ENCODE measurements around the gene MED16. TPM values are rescaled to one million over a fixed set of nuclear protein-coding genes. Genes with fewer than 3 reads are reported as not detected.

The MED16 gene
- total and polyA plus RNA-seq, 2 of the 13 experiments (the other 11 are each of a cell fraction or from before 2014, with no cell fraction given) = 13.3 to 14.8 TPM

DNA sequence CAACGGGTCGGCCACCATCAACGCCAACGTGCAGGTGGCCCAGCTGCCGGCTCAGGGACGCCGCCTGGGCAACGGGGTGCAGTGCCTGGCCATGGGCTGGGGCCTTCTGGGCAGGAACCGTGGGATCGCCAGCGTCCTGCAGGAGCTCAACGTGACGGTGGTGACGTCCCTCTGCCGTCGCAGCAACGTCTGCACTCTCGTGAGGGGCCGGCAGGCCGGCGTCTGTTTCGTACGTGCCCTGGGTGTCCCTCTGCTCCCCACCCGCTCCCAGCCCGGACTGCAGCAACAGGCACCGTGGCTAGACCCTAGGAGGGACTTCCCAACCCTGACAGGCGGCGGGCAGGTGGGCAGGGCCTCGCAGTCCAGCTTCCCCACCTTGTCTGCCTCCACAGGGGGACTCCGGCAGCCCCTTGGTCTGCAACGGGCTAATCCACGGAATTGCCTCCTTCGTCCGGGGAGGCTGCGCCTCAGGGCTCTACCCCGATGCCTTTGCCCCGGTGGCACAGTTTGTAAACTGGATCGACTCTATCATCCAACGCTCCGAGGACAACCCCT is 37.3 kb downstream of the MED16 start (continued):
- TF ChIP-seq ZNF652 (CRISPR knock-in tag; IDR thresholded peaks at IDR 0.05; ENCODE audit: borderline replicate concordance, low read depth) (no peak), PHF5A (CRISPR knock-in tag; IDR thresholded peaks at IDR 0.05; ENCODE audit: low read depth, unreplicated experiment) (no peak)
- TF ChIP-seq, protein P1, sequence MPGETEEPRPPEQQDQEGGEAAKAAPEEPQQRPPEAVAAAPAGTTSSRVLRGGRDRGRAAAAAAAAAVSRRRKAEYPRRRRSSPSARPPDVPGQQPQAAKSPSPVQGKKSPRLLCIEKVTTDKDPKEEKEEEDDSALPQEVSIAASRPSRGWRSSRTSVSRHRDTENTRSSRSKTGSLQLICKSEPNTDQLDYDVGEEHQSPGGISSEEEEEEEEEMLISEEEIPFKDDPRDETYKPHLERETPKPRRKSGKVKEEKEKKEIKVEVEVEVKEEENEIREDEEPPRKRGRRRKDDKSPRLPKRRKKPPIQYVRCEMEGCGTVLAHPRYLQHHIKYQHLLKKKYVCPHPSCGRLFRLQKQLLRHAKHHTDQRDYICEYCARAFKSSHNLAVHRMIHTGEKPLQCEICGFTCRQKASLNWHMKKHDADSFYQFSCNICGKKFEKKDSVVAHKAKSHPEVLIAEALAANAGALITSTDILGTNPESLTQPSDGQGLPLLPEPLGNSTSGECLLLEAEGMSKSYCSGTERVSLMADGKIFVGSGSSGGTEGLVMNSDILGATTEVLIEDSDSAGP (CRISPR knock-in tag; IDR thresholded peaks at IDR 0.05; ENCODE audit: borderline replicate concordance) = peak; percentile 20; the same call in 1 of the 2 replicates
- TF ChIP-seq, protein P2, sequence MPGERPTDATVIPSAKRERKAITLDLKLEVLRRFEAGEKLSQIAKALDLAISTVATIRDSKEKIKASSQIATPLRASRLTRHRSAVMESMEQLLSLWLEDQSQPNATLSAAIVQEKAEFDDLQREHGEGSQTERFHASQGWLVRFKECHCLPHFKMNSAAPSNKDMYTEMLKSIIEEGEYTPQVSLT (CRISPR knock-in tag; IDR thresholded peaks at IDR 0.05; ENCODE audit: borderline replicate concordance, low read depth) = no peak
- TF ChIP-seq, protein P3, sequence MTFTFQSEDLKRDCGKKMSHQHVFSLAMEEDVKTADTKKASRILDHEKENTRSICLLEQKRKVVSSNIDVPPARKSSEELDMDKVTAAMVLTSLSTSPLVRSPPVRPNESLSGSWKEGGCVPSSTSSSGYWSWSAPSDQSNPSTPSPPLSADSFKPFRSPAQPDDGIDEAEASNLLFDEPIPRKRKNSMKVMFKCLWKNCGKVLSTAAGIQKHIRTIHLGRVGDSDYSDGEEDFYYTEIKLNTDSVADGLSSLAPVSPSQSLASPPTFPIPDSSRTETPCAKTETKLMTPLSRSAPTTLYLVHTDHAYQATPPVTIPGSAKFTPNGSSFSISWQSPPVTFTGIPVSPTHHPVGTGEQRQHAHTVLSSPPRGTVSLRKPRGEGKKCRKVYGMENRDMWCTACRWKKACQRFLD (CRISPR knock-in tag; IDR thresholded peaks at IDR 0.05; ENCODE audit: borderline replicate concordance) = no peak

DNA sequence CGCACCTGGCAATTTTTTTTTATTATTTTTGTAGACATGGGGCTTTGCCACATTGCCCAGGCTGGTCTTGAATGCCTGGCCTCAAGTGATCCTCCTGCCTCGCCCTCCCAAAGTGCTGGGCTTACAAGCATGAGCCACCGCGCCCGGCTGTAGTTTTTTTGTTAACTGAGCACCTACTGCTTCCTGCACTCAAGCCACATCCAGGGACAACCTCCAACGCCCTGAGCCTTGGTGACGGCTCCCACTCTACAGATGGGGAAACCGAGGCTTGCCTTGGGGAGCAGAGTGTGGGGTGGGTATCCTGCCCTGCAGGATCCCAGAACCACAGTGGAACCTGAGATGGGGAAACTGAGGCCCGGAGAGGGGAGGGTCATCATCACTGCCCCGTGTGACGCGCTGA is 37.8 kb downstream of the MED16 start:
- H4K20me1 ChIP-seq (ENCODE audit: insufficient read depth, low read length) = no peaks in the 10 kb centered on the region
- in situ Hi-C loops (cut with HindIII; ENCODE audit: extremely low pct_ligation_motif_present, low pct_unique_long_range_greater_than_20kb) = loop anchor here (10.0 kb wide), 1 partner anchor 90 kb away; no protein-coding TSS in a partner anchor
- peaks cover 2 to 14% of the 10 kb centered on the region in 2 experiments; a peak in 4 of 5 replicates for H3K27me3 ChIP-seq (ENCODE audit: control insufficient read depth in 1 of 2, insufficient read depth in 2 of 2, low read length in 2 of 2)
- CTCF ChIA-PET (ENCODE audit: low intra/inter-chr PET ratio, low total read pairs) = no interaction called here
- FAIRE-seq (no peak), ATAC-seq (no peak), DNase-seq (ENCODE audit: low spot score) (no peak)
- H3K4me3 ChIP-seq (replicated peaks in 1 of 3; ENCODE audit: insufficient read depth in 1 of 3, low read depth in 2 of 3, low read length in 3 of 3) = no peak overlapping the region
- no peak overlapping the region for H2AFZ ChIP-seq (ENCODE audit: low read length)
- WGBS (ENCODE audit: low lambda C conversion rate) = 64% methylated on average over 8 of the region's 12 CpGs
- intact Hi-C loops (cut with micrococcal nuclease; ENCODE audit: unreplicated experiment) = loop anchor here (5.0 kb wide), 1 partner anchor 83 kb away; no protein-coding TSS in a partner anchor
- H3K36me3 ChIP-seq (replicated peaks in 1 of 2; ENCODE audit: control insufficient read depth in 1 of 2, insufficient read depth in 2 of 2, low read length in 2 of 2) = no peaks in the 10 kb centered on the region
- H3K79me2 ChIP-seq (ENCODE audit: insufficient read depth, low read length) = no peaks in the 10 kb centered on the region
- H3K9me3 ChIP-seq (ENCODE audit: low read length) = no peaks in the 10 kb centered on the region
- H3K9ac ChIP-seq (ENCODE audit: insufficient read depth, low read depth, low read length) = no peak overlapping the region
- H3K4me2 ChIP-seq (ENCODE audit: low read depth, low read length) = no peak overlapping the region
- no peak overlapping the region for H3K27ac ChIP-seq (ENCODE audit: extremely low read length, insufficient read depth, low read length)
- peaks cover 29% of the 10 kb centered on the region for H3K4me1 ChIP-seq (ENCODE audit: insufficient read depth, low read length)
- no TSS peak for BruUV-seq (replicated peaks)
- POLR2A ChIA-PET = no interaction called here
- TF ChIP-seq SMAD9 (CRISPR knock-in tag; IDR thresholded peaks at IDR 0.05) (no peak), PITX1 (CRISPR knock-in tag; IDR thresholded peaks at IDR 0.05) (no peak), NFE2L2 (IDR thresholded peaks at IDR 0.05; ENCODE audit: low read length) (no peak), FOXK1 (CRISPR knock-in tag; IDR thresholded peaks at IDR 0.05; ENCODE audit: borderline replicate concordance, low read depth) (no peak), PAX8 (CRISPR knock-in tag; IDR thresholded peaks at IDR 0.05; ENCODE audit: borderline replicate concordance) (no peak), PHF8 (CRISPR knock-in tag; IDR thresholded peaks at IDR 0.05) (no peak), ZNF746 (CRISPR knock-in tag; IDR thresholded peaks at IDR 0.05) (no peak), FOXA1 (IDR thresholded peaks at IDR 0.05) (no peak), FOXA1 (CRISPR knock-in tag; IDR thresholded peaks at IDR 0.05) (no peak), NCOA1 (CRISPR knock-in tag; IDR thresholded peaks at IDR 0.05) (no peak), MEF2D (CRISPR knock-in tag; IDR thresholded peaks at IDR 0.05) (no peak)
- TF ChIP-seq, protein P4, sequence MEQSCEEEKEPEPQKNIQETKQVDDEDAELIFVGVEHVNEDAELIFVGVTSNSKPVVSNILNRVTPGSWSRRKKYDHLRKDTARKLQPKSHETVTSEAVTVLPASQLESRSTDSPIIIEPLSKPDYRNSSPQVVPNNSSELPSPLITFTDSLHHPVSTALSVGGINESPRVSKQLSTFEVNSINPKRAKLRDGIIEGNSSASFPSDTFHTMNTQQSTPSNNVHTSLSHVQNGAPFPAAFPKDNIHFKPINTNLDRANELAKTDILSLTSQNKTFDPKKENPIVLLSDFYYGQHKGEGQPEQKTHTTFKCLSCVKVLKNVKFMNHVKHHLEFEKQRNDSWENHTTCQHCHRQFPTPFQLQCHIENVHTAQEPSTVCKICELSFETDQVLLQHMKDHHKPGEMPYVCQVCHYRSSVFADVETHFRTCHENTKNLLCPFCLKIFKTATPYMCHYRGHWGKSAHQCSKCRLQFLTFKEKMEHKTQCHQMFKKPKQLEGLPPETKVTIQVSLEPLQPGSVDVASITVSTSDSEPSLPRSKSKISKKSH (CRISPR knock-in tag; IDR thresholded peaks at IDR 0.05; ENCODE audit: borderline replicate concordance) = no peak
- TF ChIP-seq, protein P5, sequence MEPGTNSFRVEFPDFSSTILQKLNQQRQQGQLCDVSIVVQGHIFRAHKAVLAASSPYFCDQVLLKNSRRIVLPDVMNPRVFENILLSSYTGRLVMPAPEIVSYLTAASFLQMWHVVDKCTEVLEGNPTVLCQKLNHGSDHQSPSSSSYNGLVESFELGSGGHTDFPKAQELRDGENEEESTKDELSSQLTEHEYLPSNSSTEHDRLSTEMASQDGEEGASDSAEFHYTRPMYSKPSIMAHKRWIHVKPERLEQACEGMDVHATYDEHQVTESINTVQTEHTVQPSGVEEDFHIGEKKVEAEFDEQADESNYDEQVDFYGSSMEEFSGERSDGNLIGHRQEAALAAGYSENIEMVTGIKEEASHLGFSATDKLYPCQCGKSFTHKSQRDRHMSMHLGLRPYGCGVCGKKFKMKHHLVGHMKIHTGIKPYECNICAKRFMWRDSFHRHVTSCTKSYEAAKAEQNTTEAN (CRISPR knock-in tag; conservative IDR thresholded peaks at IDR 0.05) = no peak
